GM21447 (cell line): Measurements from ENCODE around the gene DMGDH.
A peak's percentile ranks its signal among the peaks of the same experiment; 100 is the strongest.

Source experiments
- ATAC-seq: cut with Tn5 transposase; IDR thresholded peaks from one replicate; pipeline ENCODE4 v1.9.1; 2021; ENCODE audit not compliant: unreplicated experiment

The DMGDH gene

DNA sequence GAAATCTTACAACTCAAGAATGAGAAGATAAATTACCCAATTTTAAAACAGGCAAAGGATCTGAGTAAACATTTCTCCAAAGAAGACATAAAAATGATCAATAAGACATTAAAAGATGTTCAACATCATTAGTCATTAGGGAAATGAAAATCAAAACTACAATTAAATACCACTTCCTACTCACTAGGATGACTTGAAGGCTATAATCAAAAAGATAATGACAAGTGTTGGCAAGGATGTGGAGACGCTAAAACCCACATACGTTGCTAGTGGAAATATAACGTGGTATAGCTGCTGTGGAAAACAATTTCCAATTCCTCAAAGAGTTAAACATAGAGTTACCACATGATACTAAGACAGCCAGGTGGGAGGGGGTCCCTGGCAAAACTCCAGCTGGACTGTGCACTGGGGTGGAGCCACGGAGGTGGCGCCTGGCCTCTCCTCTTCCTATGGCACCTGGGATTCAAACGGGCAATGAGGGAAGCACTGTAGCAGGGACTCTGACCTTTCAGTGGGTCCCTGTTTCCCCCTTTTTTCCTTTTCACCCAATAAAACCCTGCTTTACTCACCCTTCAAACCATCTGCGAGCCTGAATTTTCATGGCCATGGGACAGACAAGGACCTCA lies 90.2 kb downstream of the DMGDH start:
- ATAC-seq: no peak

DNA sequence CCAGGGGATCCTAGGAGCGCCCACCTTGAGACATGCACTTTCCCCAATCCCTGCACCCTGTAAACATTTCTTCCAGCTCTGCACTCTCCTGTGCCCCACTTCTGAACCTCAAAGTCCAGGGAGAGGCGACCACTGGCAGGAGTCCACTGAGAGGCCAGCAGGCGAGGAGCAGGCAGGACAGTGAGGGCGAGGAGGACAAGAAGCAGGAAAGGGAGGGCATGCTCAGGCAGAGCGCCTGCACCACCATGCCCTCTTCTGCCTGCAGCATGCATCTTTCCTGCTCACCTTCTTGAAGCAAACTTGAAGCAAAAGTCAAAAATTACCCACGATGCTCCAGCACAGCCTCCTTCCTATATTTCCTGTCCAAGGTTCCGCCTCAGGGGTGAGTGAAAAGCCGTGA lies 94.4 kb downstream of the DMGDH start:
- no peak for ATAC-seq

DNA sequence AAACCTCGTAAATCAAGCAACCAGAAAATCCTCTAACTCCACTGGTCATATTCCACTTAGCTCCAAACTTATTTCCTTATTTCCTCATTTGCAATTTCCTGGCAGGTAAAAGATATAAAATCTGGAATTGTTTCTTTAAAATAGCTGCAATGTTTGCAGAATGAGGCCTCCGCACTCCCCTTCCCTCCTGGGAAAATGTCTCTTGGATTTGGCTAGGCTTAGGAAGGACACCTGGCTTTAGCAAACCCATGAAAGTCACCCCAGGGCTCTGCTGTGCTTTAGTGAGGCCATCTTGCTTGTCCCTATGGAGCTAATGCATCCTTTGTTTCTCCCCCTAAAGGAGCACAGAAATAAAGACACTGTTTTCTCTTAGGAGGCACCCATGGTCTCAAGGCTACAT lies 94.9 kb downstream of the DMGDH start:
- no peak for ATAC-seq

DNA sequence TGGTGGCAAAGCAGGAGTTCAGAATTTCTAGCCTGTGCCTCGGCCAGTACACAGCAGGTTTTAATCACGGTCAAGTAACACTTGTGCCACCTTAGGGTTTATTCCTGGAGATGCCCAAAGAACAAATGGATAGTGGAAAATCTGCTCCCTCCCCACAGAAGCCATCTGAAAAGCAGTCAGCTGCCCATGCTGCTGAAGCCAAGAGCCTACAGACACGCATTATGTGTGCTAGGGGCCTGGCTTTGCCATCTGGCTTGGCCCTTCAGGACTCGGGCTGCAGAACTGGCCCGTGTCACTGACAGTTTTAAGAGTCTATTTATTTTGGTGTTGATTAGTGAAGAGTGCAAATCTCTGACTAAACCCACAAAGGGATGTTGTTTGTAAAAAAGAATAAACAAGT lies 95.5 kb downstream of the DMGDH start:
- ATAC-seq: no peak

DNA sequence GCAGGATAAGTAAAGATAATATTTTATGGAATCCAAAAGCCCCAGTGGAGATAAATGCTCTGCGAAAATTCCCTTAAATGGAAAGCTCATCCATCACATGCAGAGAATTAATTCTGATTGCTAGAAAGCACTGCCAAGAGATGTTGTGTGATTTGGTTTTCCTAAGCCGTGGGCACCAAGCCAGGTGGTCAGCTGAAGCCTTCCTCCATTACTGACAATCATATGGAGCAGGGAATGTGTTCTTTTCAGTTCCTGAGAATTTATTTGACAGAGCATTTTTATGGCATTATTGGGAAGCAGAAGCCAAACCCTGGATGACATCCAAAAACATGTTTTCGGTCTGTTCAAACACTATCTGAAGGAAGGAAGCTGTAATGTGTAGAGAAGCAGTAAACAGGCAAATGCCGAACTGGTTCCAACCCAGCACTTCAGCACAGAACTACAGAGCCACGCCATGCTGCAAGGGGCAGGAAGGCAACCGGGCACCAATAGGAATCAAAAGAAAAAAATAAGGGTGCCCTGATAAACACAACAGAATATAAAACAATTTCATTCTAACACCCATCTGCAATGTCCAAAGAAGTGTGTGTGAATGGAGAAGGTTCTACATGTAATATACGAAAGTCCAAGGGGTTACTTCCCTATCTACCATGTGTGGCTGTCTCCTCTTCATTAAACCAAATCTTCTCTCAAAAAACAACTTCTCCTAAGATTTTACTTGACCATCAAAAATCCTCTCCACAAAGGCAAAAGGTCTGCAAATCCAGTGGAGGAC lies 96.6 kb downstream of the DMGDH start:
- ATAC-seq: no peak

DNA sequence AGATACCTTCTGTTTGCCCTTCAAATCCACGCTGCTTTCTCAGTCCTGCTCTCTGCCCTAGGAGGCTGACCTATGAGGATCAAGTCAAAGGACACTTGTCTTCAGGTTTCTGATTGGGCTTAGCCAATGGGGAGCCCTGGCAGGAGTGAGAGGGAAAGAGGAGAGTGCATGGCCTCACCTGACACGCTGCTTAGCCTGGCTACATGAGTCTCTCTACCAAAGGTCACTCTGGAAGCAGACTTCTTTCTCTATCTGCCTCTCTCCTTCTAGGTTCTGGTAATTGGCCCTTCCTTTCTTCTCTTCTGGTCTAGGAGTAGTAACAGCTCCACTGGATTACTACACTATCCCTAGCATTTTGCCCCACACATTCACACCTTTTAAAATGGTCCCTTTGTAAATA lies 97.5 kb downstream of the DMGDH start:
- ATAC-seq: no peak

DNA sequence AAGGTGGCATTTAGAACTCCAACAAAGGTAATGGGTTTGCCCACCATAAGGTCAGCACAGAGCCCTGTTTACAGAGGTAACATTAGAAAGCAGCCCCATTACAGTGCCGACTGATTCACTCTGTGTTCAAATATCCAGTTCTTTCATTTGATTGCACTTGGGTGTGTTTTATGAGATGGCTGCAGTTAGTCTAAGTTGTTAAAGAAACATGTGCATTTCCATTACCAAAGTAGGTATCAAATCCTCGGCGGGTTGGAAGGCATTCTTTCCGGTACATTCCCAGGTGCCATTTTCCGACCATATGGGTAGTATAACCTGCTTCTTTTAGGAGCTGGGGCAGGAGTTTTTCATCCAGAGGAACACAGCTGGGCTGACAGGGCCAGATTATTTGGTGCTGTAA lies 100.7 kb downstream of the DMGDH start:
- ATAC-seq: no peak

DNA sequence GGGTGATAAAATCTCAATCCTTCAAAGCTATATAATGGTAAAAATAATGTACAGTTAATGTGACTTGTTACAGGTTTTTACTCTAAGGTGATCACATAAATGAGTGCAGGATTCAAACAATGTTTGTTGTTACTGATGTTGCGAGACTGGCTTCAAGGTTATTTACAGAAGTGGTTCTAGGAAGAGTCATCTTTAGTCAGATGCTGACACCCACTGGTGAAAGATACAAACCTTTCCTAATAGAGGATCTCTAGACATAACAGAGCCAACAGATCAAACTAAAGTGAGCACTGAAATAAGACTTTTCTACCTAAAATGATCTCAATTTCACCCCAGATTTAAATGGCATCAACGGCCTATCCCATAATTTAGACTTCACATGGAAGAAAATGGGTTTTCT lies 104.6 kb downstream of the DMGDH start:
- ATAC-seq: no peak

DNA sequence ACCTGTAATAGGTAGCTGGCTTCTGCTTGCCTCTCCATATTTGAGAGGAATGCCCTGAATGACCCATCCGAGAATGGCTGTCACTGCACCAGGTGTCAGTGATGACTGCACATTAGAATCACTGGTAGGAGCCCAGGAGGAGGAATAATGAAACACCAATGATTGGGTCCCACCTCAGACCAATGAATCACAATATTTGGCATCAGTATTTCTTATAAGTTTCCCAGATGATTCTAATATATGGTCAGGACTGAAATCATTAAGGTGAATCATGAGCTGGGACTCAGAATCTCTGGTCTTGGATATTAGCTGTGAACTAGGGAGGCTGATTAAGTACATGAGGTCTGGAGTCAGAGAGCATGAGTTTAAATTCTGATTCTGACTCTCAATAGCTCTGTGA lies 107.7 kb downstream of the DMGDH start:
- no peak for ATAC-seq

DNA sequence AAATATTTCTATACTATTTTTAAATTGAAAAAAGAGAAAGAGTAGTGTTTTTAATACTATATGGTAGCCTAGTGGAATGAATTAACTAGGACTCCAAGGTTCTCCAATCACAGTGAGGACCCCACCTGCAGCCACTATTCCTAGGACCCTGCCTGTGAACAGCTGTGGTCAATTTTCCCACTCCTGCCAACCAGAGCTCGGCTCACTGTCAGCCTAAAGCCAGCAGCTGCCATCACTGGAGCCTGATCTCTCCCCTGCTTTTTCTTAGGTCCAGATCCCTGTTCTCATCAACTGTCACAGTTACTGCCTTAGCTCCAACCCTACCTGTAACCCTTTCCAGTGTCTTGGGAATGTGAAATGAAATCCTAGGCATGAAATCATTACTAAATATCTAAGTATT lies 109.7 kb downstream of the DMGDH start:
- no peak for ATAC-seq

DNA sequence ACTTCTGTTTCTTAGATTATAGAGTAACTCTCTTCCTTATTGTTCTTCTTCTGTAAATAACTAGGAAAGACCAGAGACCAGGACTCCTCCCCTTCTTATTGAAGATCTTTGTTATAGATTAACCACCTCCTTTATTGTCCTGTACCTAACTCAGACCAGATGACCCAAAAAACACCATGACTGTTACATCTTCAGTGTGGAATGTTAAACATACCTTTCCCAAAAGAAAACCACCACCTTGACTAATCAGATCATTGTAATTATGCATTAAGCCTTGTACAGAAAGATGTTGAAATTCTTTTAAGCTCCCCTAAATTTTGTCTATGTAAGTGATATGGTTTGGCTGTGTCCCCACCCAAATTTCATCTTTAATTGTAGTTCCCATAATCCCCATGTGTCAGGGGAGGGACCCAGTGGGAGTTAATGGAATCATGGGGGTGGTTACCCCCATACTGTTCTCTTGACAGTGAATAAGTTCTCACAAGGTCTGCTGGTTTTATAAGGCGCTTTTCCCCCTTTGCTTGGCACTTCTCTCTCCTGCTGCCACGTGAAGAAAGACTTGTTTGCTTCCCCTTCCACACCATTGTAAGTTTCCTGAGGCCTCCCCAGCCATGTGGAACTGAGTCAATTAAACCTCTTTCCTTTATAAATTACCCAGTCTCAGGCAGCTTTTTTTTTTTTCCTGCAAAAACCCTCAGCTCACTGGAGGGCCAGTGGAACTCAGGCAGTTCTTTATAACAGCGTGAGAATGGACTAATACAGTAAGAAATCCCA lies 110.6 kb downstream of the DMGDH start:
- no peak for ATAC-seq

DNA sequence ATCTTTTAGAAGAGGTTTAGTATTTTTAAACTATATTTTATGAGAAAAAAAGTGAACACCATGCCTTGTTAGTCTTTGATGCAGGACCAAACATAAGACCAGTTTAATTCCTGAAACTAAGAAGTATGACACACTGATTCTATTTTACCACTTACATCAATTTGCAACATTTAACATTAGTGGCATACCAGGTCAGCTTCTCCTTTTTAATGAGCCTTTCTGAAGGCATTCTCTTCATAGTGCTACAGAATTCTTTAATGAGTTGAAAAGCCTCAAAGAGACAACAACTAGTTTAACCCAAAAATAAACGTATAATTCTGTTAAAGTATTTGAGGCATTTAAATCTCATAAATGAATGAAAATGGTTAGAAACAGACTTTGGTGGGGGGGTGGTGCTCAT lies 112.6 kb downstream of the DMGDH start:
- no peak for ATAC-seq

DNA sequence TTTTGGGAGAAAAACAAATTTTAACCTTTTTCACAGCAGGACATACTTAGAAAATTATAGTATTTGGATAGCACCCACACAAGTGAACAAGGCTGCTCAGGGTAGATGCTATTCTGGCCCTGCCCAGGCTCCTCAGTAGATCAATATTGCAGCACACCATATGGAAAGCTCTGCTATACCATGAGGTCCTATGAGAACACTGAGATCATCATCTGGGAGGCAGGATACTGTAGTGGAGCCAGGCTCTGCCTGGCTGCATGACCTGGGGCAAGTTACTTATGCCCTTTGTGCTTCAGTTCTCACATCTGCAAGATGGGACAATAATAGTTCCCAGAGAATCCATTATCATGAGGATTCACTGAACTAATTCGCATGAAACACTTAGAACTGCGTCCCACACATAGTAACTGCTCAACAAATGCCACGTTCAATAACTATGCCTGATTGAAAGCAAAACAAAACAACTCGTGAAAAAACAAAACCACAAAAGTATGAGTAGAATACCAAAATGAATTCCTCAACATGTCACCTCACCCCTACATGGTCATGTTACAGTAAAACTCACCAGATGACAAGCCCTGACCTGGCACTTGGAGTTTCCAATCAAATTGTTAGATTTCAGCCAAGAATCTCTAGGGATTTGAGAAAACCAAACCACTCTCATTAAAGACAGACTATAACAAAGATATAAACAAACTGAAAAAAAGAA lies 116.2 kb downstream of the DMGDH start:
- ATAC-seq: peak; percentile 74
